ENCODE results near the gene ATAD3A.
"Not testable (repeated sequence)": the region's sequence is repeated elsewhere in the genome, so short reads cannot be mapped to it uniquely, and the experiment has no call there.

The ATAD3A gene

GRCh38 chr1:1524750-1525383, 12.9 kb downstream of the ATAD3A start:
- not testable (repeated sequence) for DNase-seq

- not testable (repeated sequence) for DNase-seq
Observed at GRCh38 chr1:1526476-1526875, 14.5 kb downstream of the ATAD3A start.

GRCh38 chr1:1527092-1527816, 15.3 kb downstream of the ATAD3A start:
- no peak for DNase-seq

- DNase-seq, result no peak
Observed at GRCh38 chr1:1528301-1529267, 16.6 kb downstream of the ATAD3A start.

- no peak for DNase-seq
Observed at GRCh38 chr1:1529321-1529720, 17.4 kb downstream of the ATAD3A start.

GRCh38 chr1:1529936-1530335, 18.0 kb downstream of the ATAD3A start:
- no peak for DNase-seq

GRCh38 chr1:1531947-1532346, 20.0 kb downstream of the ATAD3A start:
- no peak for DNase-seq

- DNase-seq, result not testable (repeated sequence)
Observed at GRCh38 chr1:1533176-1533893, 21.4 kb downstream of the ATAD3A start.

- DNase-seq, result not testable (repeated sequence)
Observed at GRCh38 chr1:1533894-1534291, 21.9 kb downstream of the ATAD3A start.

GRCh38 chr1:1534401-1535154, 22.6 kb downstream of the ATAD3A start:
- DNase-seq, result no peak

- no peak for DNase-seq
Observed at GRCh38 chr1:1535201-1536018, 23.4 kb downstream of the ATAD3A start.

GRCh38 chr1:1536019-1536937, 24.3 kb downstream of the ATAD3A start:
- DNase-seq, result no peak

- no peak for DNase-seq
Observed at GRCh38 chr1:1536938-1537546, 25.1 kb downstream of the ATAD3A start.

GRCh38 chr1:1537626-1538250, 25.8 kb downstream of the ATAD3A start:
- DNase-seq, result no peak

GRCh38 chr1:1538334-1538733, 26.4 kb downstream of the ATAD3A start:
- DNase-seq, result no peak

GRCh38 chr1:1538989-1539309, 27.0 kb downstream of the ATAD3A start:
- DNase-seq, result no peak

GRCh38 chr1:1539310-1540089, 27.5 kb downstream of the ATAD3A start:
- no peak for DNase-seq

GRCh38 chr1:1540090-1540817, 28.3 kb downstream of the ATAD3A start, which contains the start of gene TMEM240:
TSS of gene TMEM240 (minus strand) at chr1:1540624. CDS start at chr1:1540346, 278 bp downstream.
- DNase-seq, result peak; percentile 74

All from hematopoietic multipotent progenitor cell treated with erythropoietin and hydrocortisone succinate and interleukin-3 and kit ligand, for 6 days (in vitro differentiated cells).